Bronchial epithelial cell (primary cell): ENCODE results near the gene RPS6KA2. TPM values are rescaled to one million over a fixed set of nuclear protein-coding genes. Genes with fewer than 3 reads are reported as not detected.

ENCODE experiments used
- DNase-seq: peaks from one replicate; pipeline ENCODE4 v3.0.0-alpha.2; 2010; ENCODE audit warnings: low read depth
- FAIRE-seq: peaks from 2 replicates; lab custom pipeline; 2011; peaks lifted over from hg19 to GRCh38; lab: Jason Lieb, UNC
- H3K27me3 ChIP-seq: 2 replicates; pipeline ENCODE4 v1.5.1; 2011; ENCODE audit warnings: low read length; ENCODE audit not compliant: control insufficient read depth, insufficient read depth
- H3K36me3 ChIP-seq: 2 replicates; pipeline ENCODE4 v1.5.1; 2011; ENCODE audit warnings: low read length; ENCODE audit not compliant: control insufficient read depth, insufficient read depth
- H3K4me3 ChIP-seq: 2 replicates; pipeline ENCODE4 v1.5.1; 2011; ENCODE audit warnings: mild to moderate bottlenecking, low read depth, low read length, control low read depth
- total RNA-seq: library from RNA; depleted of rRNA; stranded (reverse); fragments of >200 nt; gene quantifications from 2 replicates; pipeline ENCODE4 v1.2.1, GENCODE V29; 2014
- TF ChIP-seq, protein P1 (sequence below): IDR thresholded peaks from 2 replicates; pipeline ENCODE4 v1.5.1; 2011; ENCODE audit warnings: mild to moderate bottlenecking, moderate library complexity, low read length, control low read depth, inconsistent platforms; ENCODE audit not compliant: insufficient read depth, severe bottlenecking

RPS6KA2 gene
- total RNA-seq, 1 donor from 2014 or later = 42.6 TPM

DNA sequence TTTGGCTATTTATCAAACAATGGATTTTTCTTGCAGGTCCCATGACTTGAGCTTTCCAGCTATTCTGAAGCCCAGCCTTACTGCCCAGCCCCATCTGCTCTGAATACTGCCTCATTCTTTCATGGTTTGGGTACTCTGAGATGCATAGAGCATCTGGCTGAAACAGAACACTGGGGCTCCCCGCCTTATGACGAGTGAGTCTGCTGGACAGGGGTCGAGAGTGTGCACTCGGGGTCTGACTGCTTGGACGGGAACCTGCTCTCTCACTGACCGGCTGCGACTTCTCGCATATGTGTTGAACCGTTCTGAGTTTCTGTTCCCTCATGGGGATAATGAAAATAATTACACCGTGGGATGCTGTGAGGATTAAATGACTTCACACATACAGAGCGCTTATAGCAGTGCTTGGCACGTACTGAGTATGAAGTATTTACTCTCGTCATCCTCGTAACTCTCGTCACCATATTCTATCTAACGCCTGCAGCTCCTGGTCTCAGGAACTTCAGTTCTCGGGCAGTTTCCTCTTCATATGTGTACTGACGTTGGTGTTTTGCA is 184.8 kb downstream of the RPS6KA2 start:
- FAIRE-seq (no peak), DNase-seq (no peak)

DNA sequence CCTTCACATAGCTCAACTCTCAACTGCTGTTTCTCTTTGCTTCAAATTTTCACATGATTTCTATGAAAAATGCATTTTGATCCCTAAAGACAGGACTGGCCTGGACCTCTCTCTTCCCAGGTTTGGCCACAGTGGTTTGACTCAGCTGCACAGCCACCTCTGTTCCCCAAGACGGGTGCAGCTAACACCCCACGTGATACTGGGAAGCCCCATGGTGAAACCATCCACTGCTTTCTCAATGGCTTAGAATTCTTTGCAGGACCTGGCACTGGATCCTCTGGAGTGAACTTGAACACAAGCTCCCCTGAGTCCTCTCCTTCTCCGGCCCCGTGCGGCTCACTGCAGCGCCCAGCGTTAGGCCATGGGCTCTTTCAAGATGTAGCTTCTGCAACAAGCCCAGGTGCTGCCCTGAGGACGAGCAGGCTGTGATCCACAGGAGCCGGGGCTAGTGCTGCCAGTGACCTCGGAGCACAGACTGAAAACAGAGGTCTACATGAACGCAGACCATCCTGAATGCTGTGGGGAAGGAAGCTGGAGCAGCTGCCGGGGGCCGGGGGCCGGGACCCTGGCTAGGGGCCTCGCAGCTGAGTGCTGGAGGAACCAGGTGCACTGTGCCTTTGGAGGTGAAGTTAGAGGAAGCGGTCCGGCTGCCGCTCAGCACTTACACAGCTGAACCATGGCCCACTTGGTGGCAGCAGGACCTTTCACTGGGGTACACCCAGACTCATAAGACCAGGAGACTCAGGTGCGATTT is 185.5 kb downstream of the RPS6KA2 start:
- DNase-seq (no peak), FAIRE-seq (no peak)
- no peaks in the 10 kb centered on the region for H3K36me3 ChIP-seq

More for the DNA sequence above, 184.8 kb downstream of the RPS6KA2 start:
- H3K36me3 ChIP-seq = no peaks in the 10 kb centered on the region
- H3K4me3 ChIP-seq = no peak overlapping the region
- TF ChIP-seq, protein P1, sequence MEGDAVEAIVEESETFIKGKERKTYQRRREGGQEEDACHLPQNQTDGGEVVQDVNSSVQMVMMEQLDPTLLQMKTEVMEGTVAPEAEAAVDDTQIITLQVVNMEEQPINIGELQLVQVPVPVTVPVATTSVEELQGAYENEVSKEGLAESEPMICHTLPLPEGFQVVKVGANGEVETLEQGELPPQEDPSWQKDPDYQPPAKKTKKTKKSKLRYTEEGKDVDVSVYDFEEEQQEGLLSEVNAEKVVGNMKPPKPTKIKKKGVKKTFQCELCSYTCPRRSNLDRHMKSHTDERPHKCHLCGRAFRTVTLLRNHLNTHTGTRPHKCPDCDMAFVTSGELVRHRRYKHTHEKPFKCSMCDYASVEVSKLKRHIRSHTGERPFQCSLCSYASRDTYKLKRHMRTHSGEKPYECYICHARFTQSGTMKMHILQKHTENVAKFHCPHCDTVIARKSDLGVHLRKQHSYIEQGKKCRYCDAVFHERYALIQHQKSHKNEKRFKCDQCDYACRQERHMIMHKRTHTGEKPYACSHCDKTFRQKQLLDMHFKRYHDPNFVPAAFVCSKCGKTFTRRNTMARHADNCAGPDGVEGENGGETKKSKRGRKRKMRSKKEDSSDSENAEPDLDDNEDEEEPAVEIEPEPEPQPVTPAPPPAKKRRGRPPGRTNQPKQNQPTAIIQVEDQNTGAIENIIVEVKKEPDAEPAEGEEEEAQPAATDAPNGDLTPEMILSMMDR = no peak
- H3K27me3 ChIP-seq = no peaks in the 10 kb centered on the region

DNA sequence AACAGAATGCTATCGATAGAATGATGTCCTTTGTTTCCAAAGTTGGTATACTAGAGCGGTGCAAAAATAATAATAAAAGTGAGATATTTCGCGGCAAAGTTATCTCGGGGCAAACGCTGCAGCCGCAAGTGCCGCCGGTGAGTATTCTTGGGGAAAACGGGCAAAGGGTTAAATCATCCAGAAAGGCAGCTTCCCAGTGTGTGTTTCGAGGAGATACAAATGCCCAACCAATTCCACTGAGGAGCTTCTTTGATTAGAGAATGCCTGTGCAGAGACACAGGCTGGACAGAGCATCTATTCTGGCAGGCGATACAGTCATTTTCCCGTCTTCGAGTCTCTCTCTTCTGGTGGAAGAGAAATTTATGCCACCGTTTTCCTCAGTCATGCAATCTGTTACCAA is 186.3 kb downstream of the RPS6KA2 start:
- TF ChIP-seq, protein P1 = no peak
- no peak for DNase-seq
- no peak for FAIRE-seq

More for the DNA sequence above, 185.5 kb downstream of the RPS6KA2 start:
- Histone ChIP-seq H3K27me3 (no peaks in the 10 kb centered on the region), H3K4me3 (no peak overlapping the region)
- TF ChIP-seq, protein P1 = no peak

DNA sequence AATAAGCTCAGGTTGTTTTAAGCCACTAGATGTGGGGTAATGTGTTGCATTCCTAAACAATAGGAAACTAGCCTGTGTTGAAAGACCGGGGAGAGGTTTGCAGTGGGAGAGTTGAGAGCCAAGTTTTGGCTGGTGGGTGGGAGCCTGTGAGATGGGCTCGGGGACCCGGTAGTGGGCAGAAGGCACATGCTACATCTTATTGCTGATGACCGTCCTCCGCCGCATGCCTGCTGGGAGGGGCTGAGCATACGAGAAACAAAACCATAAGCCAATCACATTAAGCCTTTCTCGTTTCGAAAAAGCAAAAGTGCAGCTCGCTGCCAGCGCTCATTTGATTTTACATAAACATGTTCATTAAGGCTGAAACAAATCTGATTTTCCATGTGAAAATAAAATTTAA is 186.9 kb downstream of the RPS6KA2 start:
- Histone ChIP-seq H3K36me3 (no peaks in the 10 kb centered on the region), H3K4me3 (no peak overlapping the region), H3K27me3 (no peaks in the 10 kb centered on the region)
- TF ChIP-seq, protein P1 = no peak
- no peak for DNase-seq
- FAIRE-seq = no peak

More for the DNA sequence above, 186.3 kb downstream of the RPS6KA2 start:
- H3K36me3 ChIP-seq = no peaks in the 10 kb centered on the region
- no peaks in the 10 kb centered on the region for H3K27me3 ChIP-seq
- H3K4me3 ChIP-seq = no peak overlapping the region

DNA sequence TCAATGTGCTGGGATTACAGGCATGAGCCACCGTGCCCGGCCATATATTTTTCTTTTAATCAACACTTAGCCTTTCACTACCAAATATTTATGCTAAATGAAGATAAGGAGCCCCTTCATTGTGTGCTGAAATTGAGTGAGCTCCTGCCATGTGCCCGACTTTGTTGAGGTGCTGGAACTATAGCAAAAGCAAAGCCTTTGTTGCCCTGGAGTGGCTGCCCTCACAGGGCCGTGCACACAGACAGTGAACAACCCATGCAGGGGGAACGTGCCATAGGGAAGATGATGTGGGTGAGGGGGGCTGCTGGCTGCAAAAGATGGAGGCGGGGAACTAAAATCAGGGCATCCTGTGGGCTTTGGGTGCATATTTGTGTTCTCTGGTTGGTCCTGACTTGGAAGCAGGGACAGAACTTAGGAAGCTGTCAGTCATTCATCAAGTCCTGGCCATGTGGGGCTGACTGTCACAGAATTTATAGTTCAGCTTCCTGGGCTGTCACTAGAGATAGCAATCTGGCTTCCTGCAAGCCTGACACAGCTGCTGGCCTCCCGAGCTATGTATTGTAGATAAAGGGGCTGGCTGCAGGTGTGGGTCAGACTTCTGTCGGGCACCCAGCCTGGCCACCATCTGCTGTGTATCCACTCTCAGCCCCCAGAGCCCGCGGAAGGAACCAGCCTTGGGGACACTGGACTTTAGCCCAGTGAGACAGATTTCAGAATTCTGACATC is 187.5 kb downstream of the RPS6KA2 start:
- no peak for FAIRE-seq

More for the DNA sequence above, 187.5 kb downstream of the RPS6KA2 start:
- no peak for DNase-seq
- TF ChIP-seq, protein P1 = no peak
- Histone ChIP-seq H3K27me3 (no peaks in the 10 kb centered on the region), H3K4me3 (no peak overlapping the region), H3K36me3 (no peaks in the 10 kb centered on the region)
